ENCODE data around the gene EPHB4.

DNA sequence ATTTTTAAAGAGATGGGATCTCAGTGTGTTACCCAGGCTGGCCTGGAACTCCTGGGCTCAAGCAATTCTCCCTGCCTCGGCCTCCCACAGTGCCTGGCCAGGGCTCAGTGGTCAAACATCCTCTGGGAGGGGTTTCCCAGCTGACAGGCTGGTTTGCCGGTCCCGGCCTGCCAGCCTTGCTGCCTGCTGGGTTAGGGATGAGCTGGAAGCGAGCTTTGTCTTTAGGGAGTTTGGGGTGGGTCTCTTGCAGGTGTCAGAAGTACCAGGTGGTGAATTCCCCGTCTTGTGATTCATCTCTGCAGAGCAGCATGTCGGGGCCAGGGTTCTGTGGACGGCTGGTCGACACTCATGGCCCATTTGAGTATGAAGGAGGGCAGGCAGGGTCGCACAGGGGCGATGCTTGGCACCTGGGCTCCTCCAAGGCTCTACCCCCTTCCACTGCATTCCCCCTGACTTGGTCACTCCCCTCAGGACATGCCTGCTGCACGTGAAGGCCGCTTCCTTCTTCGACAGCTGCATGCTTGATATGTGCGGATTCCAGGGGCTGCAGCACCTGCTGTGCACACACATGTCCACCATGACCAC lies 63.7 kb downstream of the EPHB4 start:
- TF ChIP-seq, protein P1, sequence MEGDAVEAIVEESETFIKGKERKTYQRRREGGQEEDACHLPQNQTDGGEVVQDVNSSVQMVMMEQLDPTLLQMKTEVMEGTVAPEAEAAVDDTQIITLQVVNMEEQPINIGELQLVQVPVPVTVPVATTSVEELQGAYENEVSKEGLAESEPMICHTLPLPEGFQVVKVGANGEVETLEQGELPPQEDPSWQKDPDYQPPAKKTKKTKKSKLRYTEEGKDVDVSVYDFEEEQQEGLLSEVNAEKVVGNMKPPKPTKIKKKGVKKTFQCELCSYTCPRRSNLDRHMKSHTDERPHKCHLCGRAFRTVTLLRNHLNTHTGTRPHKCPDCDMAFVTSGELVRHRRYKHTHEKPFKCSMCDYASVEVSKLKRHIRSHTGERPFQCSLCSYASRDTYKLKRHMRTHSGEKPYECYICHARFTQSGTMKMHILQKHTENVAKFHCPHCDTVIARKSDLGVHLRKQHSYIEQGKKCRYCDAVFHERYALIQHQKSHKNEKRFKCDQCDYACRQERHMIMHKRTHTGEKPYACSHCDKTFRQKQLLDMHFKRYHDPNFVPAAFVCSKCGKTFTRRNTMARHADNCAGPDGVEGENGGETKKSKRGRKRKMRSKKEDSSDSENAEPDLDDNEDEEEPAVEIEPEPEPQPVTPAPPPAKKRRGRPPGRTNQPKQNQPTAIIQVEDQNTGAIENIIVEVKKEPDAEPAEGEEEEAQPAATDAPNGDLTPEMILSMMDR (IDR thresholded peaks at IDR 0.05; ENCODE audit: low read length), result no peak
- TF ChIP-seq EZH2 (IDR thresholded peaks at IDR 0.05; ENCODE audit: borderline replicate concordance, low read length), result no peak

Measured in OCI-LY1 (cell line).